ENCODE measurements around the gene SZT2. TPM values are rescaled to one million over a fixed set of nuclear protein-coding genes. Genes with fewer than 3 reads are reported as not detected.

The SZT2 gene
- total and polyA plus RNA-seq, 2 experiments from 2014 or later: 14.8 to 18.8 TPM

- no peak overlapping the region for H3K4me2 ChIP-seq
- H3K9me3 ChIP-seq (ENCODE audit: low read depth): no peaks in the 10 kb centered on the region
- no peaks in the 10 kb centered on the region for H3K79me2 ChIP-seq
- H3K36me3 ChIP-seq (replicated peaks; ENCODE audit: insufficient read depth, low read depth): no peaks in the 10 kb centered on the region
- no peak overlapping the region for H2AFZ ChIP-seq
- H4K20me1 ChIP-seq (ENCODE audit: insufficient read depth, poor library complexity, severe bottlenecking): no peaks in the 10 kb centered on the region
- DNase-seq (ENCODE audit: low spot score): no peak
- 95% methylated on average over 10 of the region's 10 CpGs for WGBS (ENCODE audit: low lambda C conversion rate, missing lambda C conversion rate)
- no peak for TF ChIP-seq EZH2 (IDR thresholded peaks at IDR 0.05; ENCODE audit: borderline replicate concordance)
- TF ChIP-seq, protein P1, sequence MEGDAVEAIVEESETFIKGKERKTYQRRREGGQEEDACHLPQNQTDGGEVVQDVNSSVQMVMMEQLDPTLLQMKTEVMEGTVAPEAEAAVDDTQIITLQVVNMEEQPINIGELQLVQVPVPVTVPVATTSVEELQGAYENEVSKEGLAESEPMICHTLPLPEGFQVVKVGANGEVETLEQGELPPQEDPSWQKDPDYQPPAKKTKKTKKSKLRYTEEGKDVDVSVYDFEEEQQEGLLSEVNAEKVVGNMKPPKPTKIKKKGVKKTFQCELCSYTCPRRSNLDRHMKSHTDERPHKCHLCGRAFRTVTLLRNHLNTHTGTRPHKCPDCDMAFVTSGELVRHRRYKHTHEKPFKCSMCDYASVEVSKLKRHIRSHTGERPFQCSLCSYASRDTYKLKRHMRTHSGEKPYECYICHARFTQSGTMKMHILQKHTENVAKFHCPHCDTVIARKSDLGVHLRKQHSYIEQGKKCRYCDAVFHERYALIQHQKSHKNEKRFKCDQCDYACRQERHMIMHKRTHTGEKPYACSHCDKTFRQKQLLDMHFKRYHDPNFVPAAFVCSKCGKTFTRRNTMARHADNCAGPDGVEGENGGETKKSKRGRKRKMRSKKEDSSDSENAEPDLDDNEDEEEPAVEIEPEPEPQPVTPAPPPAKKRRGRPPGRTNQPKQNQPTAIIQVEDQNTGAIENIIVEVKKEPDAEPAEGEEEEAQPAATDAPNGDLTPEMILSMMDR (IDR thresholded peaks at IDR 0.05; ENCODE audit: poor library complexity): no peak
- no peak for TF ChIP-seq EZH2phosphoT487 (IDR thresholded peaks at IDR 0.05; ENCODE audit: low read depth, severe bottlenecking, unreplicated experiment)
- H3K27me3 ChIP-seq: no peaks in the 10 kb centered on the region
- H3K9me2 ChIP-seq (replicated peaks; ENCODE audit: insufficient read depth): no peaks in the 10 kb centered on the region
- no peaks in the 10 kb centered on the region for H3K4me1 ChIP-seq (ENCODE audit: insufficient read depth)
- H3K27ac ChIP-seq: no peak overlapping the region
- no peak overlapping the region for H3K4me3 ChIP-seq
Observed at GRCh38 chr1:43420874-43421273, 31.2 kb downstream of the SZT2 start.

- Histone ChIP-seq H2AFZ (no peak overlapping the region), H3K4me2 (no peak overlapping the region), H3K27ac (no peak overlapping the region), H4K20me1 (ENCODE audit: insufficient read depth, poor library complexity, severe bottlenecking) (no peaks in the 10 kb centered on the region), H3K79me2 (no peaks in the 10 kb centered on the region), H3K4me3 (no peak overlapping the region), H3K36me3 (replicated peaks; ENCODE audit: insufficient read depth, low read depth) (no peaks in the 10 kb centered on the region), H3K9me2 (replicated peaks; ENCODE audit: insufficient read depth) (no peaks in the 10 kb centered on the region), H3K27me3 (no peaks in the 10 kb centered on the region), H3K4me1 (ENCODE audit: insufficient read depth) (no peaks in the 10 kb centered on the region), H3K9me3 (ENCODE audit: low read depth) (no peaks in the 10 kb centered on the region)
- TF ChIP-seq EZH2phosphoT487 (IDR thresholded peaks at IDR 0.05; ENCODE audit: low read depth, severe bottlenecking, unreplicated experiment) (no peak), EZH2 (IDR thresholded peaks at IDR 0.05; ENCODE audit: borderline replicate concordance) (no peak)
- TF ChIP-seq, protein P1 (IDR thresholded peaks at IDR 0.05; ENCODE audit: poor library complexity): no peak
- 95% methylated on average over 6 of the region's 6 CpGs for WGBS (ENCODE audit: low lambda C conversion rate, missing lambda C conversion rate)
- DNase-seq (ENCODE audit: low spot score): no peak
Observed at GRCh38 chr1:43421396-43421795, 31.7 kb downstream of the SZT2 start.

DNA sequence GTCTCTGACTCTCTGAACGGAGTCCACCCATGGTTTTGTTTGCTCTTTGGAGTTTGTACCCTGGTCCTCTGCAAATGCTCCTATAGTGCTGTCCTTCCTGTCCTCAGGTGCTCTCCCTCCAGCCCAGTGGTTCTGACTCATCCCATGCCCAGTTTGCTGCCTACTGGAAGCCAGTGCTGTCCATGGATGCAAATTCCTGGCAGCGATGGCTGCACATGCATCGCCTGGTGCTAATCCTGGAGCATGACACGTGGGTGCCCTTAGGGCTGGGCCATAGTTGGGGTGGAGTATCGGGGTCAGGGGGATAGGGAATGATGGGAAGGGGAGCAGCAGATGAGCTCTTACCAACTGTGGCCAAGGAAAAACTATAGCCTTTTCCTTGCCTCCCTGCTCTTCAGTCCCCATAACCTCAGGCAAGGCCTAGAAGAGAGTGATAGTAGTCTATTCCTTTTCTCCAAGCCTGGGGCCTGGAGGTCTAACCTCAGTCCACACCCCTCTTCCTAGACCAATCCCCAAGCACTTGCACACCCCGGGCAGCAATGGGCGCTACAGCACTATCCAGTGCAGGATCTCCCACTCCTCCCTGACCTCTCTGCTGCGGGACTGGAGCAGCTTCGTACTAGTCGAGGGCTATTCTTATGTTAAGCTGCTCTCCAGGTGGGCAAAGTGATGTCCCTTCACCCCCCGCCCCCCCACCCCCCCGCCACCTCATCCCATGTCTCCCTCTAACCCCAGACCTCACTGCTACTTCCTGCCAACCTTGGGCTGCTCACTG, 32.5 kb downstream of the SZT2 start:
- Histone ChIP-seq H3K36me3 (replicated peaks; ENCODE audit: insufficient read depth, low read depth) (no peaks in the 10 kb centered on the region), H3K4me1 (ENCODE audit: insufficient read depth) (no peaks in the 10 kb centered on the region), H3K27me3 (no peaks in the 10 kb centered on the region), H3K79me2 (no peaks in the 10 kb centered on the region), H3K4me2 (no peak overlapping the region), H2AFZ (no peak overlapping the region), H3K4me3 (no peak overlapping the region), H3K9me2 (replicated peaks; ENCODE audit: insufficient read depth) (no peaks in the 10 kb centered on the region), H3K27ac (no peak overlapping the region), H3K9me3 (ENCODE audit: low read depth) (no peaks in the 10 kb centered on the region), H4K20me1 (ENCODE audit: insufficient read depth, poor library complexity, severe bottlenecking) (no peaks in the 10 kb centered on the region)
- TF ChIP-seq EZH2 (IDR thresholded peaks at IDR 0.05; ENCODE audit: borderline replicate concordance): no peak
- TF ChIP-seq, protein P1 (IDR thresholded peaks at IDR 0.05; ENCODE audit: poor library complexity): no peak
- TF ChIP-seq EZH2phosphoT487 (IDR thresholded peaks at IDR 0.05; ENCODE audit: low read depth, severe bottlenecking, unreplicated experiment): no peak
- DNase-seq (ENCODE audit: low spot score): no peak
- whole genome bisulfite sequencing (ENCODE audit: low lambda C conversion rate, missing lambda C conversion rate): 84% methylated on average over 9 of the region's 12 CpGs
